ENCODE measurements around the gene GPBAR1.

- TF ChIP-seq, protein P1, sequence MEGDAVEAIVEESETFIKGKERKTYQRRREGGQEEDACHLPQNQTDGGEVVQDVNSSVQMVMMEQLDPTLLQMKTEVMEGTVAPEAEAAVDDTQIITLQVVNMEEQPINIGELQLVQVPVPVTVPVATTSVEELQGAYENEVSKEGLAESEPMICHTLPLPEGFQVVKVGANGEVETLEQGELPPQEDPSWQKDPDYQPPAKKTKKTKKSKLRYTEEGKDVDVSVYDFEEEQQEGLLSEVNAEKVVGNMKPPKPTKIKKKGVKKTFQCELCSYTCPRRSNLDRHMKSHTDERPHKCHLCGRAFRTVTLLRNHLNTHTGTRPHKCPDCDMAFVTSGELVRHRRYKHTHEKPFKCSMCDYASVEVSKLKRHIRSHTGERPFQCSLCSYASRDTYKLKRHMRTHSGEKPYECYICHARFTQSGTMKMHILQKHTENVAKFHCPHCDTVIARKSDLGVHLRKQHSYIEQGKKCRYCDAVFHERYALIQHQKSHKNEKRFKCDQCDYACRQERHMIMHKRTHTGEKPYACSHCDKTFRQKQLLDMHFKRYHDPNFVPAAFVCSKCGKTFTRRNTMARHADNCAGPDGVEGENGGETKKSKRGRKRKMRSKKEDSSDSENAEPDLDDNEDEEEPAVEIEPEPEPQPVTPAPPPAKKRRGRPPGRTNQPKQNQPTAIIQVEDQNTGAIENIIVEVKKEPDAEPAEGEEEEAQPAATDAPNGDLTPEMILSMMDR (IDR thresholded peaks at IDR 0.05): no peak
- TF ChIP-seq POLR2A (IDR thresholded peaks at IDR 0.05): no peak
These were observed 51.5 kb downstream of the GPBAR1 start for GRCh38 chr2:218312267-218312756.

Data from esophagus squamous epithelium (tissue), 4 donors.